Measurements from ENCODE around the gene BRMS1. TPM values are rescaled to one million over a fixed set of nuclear protein-coding genes. Genes with fewer than 3 reads are reported as not detected.
A peak's percentile ranks its signal among the peaks of the same experiment; 100 is the strongest.
"Not testable (repeated sequence)": the region's sequence is repeated elsewhere in the genome, so short reads cannot be mapped to it uniquely, and the experiment has no call there.

BRMS1 gene
- total RNA-seq, 1 donor from 2014 or later, result 23.3 TPM

DNA sequence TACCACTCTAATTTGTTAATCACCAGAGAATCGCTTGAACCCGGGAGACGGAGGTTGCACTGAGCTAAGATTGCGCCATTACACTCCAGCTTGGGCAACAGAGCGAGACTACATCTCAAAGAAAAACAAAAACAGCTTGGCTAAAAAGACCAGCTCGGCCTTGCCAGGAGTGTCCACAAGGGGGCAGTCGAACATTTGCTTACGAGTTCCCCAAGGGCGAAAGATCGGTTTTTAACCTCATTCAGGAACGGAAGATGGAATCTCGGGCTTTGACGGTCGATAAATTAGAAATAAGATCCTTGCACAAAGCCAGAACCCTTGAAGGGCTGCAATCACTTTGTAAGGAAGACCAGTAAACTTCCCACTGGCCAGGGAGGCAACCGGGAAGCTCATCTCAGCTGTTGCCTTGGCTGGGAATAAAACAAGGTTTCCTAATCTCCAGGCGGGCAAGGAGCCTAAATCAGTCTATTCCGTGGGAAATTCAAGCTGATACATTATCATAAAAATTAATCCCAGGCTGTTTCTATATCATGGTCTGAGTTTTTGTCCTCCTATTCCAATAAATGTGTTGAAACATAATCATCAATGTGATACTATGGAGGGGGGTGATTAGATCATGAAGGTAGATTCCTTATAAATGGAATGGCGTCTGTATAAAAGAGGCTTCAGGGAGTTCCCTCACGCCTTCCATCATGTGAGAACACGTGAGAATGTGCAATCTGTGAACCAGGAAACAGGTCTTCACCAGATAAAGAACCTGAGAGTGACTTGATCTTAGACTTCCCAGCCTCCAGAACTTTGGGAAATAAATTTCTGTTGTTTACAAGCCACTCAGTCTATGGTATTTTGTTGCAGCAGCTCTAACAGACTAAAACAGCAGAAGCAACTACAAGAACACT, 41.5 kb upstream of the BRMS1 start:
- H3K27ac Mint-ChIP-seq (ENCODE audit: unreplicated experiment), result no peak overlapping the region
- peak overlapping the region; percentile 45 for H3K4me3 Mint-ChIP-seq (ENCODE audit: unreplicated experiment)
- no peak for DNase-seq (ENCODE audit: low spot score)
- H3K36me3 Mint-ChIP-seq (ENCODE audit: low read depth), result no peaks in the 10 kb centered on the region
- no peaks in the 10 kb centered on the region for H3K9me3 Mint-ChIP-seq (ENCODE audit: low read depth)
- peaks cover 2% of the 10 kb centered on the region for H3K27me3 Mint-ChIP-seq (ENCODE audit: low read depth)
- peaks cover 5% of the 10 kb centered on the region for H3K4me1 Mint-ChIP-seq (ENCODE audit: low read depth)
- TF ChIP-seq, protein P1, sequence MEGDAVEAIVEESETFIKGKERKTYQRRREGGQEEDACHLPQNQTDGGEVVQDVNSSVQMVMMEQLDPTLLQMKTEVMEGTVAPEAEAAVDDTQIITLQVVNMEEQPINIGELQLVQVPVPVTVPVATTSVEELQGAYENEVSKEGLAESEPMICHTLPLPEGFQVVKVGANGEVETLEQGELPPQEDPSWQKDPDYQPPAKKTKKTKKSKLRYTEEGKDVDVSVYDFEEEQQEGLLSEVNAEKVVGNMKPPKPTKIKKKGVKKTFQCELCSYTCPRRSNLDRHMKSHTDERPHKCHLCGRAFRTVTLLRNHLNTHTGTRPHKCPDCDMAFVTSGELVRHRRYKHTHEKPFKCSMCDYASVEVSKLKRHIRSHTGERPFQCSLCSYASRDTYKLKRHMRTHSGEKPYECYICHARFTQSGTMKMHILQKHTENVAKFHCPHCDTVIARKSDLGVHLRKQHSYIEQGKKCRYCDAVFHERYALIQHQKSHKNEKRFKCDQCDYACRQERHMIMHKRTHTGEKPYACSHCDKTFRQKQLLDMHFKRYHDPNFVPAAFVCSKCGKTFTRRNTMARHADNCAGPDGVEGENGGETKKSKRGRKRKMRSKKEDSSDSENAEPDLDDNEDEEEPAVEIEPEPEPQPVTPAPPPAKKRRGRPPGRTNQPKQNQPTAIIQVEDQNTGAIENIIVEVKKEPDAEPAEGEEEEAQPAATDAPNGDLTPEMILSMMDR (IDR thresholded peaks at IDR 0.05), result peak; percentile 94

DNA sequence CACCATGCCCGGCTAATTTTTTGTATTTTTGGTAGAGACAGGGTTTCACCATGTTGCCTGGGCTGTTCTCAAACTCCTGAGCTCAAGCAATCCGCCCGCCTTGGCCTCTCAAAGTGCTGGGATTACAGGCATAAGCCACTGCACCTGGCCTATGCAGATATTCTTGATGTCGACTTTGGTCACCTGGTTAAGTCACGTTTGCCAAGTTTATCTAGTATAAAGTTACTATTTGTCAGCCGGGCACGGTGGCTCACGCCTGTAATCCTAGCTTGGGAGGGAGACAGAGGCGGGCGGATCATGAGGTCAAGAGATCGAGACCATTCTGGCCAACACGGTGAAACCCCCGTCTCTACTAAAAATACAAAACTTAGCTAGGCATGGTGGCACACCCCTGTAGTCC, 39.4 kb upstream of the BRMS1 start:
- H3K4me1 Mint-ChIP-seq (ENCODE audit: low read depth); H3K36me3 Mint-ChIP-seq (ENCODE audit: low read depth); H3K27me3 Mint-ChIP-seq (ENCODE audit: low read depth); H3K27ac Mint-ChIP-seq (ENCODE audit: unreplicated experiment); DNase-seq (ENCODE audit: low spot score); H3K9me3 Mint-ChIP-seq (ENCODE audit: low read depth); H3K4me3 Mint-ChIP-seq (ENCODE audit: unreplicated experiment): not testable (repeated sequence)

DNA sequence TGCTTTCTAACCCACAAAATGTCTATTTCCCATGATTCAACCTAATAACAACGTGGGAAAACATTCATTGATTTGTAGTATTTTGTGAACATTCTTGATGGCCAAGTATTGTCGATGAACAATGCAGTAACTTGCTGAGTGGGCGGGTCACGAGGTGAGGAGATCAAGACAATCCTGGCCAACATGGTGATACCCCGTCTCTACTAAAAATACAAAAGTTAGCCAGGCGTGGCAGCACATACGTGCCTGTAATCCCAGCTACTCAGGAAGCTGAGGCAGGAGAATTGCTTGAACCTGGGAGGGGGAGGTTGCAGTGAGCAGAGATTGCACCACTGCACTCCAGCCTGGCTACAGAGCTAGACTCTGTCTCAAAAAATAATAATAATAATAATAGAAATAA, 35.4 kb upstream of the BRMS1 start:
- H3K4me1 Mint-ChIP-seq (ENCODE audit: low read depth); H3K4me3 Mint-ChIP-seq (ENCODE audit: unreplicated experiment); H3K27ac Mint-ChIP-seq (ENCODE audit: unreplicated experiment); H3K36me3 Mint-ChIP-seq (ENCODE audit: low read depth); H3K9me3 Mint-ChIP-seq (ENCODE audit: low read depth); DNase-seq (ENCODE audit: low spot score); H3K27me3 Mint-ChIP-seq (ENCODE audit: low read depth): not testable (repeated sequence)

DNA sequence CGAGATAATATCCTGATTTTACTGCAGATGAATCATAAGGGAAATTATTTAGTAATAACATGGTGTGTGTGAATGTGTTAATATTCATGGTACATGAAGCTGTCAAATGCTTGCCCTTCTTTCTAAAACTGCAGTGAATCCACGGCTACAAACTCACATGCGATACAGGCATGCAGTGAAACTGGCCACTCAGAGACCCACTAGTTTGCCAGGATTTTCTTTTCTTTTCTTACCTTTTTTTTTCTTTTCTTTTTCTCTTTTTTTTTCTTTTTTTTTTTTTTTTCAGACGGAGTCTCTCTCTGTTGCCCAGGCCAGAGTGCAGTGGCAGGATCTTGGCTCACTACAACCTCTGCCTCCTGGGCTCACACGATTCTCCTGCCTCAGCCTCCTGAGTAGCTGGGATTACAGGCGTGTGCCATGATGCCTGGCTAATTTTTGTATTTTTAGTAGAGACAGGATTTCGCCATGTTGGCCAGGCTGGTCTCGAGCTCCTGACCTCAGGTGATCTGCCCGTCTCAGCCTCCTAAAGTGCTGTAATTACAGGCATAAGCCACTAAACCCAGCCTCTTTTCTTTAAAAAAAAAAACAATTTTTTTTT, 28.9 kb upstream of the BRMS1 start:
- DNase-seq (ENCODE audit: low spot score); H3K9me3 Mint-ChIP-seq (ENCODE audit: low read depth); H3K27me3 Mint-ChIP-seq (ENCODE audit: low read depth); H3K4me3 Mint-ChIP-seq (ENCODE audit: unreplicated experiment); H3K27ac Mint-ChIP-seq (ENCODE audit: unreplicated experiment); H3K36me3 Mint-ChIP-seq (ENCODE audit: low read depth): not testable (repeated sequence)
- H3K4me1 Mint-ChIP-seq (ENCODE audit: low read depth), result peaks cover 24% of the 10 kb centered on the region

DNA sequence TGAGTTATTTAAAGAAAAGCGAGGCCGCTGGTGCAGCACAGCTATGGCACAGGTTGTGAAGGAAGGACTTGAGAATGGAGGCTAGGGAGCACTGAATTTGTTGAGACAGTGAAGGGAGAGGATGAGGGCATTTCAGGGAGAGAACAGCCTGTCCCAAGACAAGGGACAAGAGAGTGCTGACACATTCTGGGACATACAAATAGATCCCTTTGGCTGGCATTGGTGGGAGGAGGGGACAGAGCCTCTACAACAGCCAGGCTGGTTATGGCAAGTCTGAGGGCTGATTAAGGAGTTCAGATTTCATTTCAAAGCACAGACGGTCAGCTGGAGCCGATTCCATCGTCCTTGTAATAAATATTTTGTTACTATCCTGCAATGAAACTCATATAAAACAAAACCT, 28.4 kb upstream of the BRMS1 start:
- Mint-ChIP-seq H3K36me3 (ENCODE audit: low read depth) (no peaks in the 10 kb centered on the region), H3K4me3 (ENCODE audit: unreplicated experiment) (no peak overlapping the region), H3K9me3 (ENCODE audit: low read depth) (no peaks in the 10 kb centered on the region), H3K27me3 (ENCODE audit: low read depth) (no peaks in the 10 kb centered on the region), H3K4me1 (ENCODE audit: low read depth) (peaks cover 24% of the 10 kb centered on the region), H3K27ac (ENCODE audit: unreplicated experiment) (peak overlapping the region; percentile 6)
- no peak for DNase-seq (ENCODE audit: low spot score)
- TF ChIP-seq, protein P1 (IDR thresholded peaks at IDR 0.05), result no peak

DNA sequence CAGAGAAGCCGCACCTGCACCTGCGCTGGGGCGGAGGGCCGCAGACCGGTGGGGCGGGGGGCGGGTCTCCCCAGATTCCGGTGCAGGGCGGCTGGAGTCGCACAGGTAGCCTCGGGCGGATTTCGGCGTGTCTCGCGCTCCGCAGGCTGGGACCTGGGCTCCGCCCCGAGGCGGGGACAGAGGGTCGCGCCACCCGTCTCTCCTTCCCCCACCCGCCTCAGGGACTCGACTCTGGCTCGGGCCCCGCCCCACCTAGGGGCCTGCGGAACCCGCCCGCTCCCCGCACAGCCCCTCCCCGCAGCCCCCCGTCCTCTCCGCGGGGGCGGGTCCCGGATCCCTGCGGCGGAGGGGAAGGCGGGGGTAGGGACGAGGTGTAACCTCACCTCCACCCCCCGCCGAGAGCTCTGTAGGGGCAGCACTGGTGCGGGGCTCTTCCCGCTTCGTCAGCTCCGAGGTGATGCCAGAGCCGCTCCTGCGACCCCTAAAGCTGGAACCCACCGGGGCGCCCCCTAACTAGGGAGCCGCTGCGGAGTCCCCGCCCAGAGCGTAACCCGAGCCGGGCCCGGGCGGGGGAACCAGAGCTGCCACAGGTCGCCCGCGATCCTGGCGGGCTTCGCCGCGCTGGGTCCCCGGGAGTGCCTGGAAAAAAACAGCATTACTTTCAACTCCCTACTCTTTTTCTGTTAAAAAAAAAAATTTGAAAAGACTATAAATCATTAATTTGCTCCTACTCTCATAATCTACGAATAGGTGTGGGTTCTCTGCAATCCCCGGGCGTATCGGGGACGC, 26.9 kb upstream of the BRMS1 start, which contains the start of gene SLC29A2:
SLC29A2 (minus strand) TSS at position 134 of the 789 bp plus-strand sequence. CDS start 169 bp downstream, outside the sequence.
- Mint-ChIP-seq H3K27me3 (ENCODE audit: low read depth) (no peaks in the 10 kb centered on the region), H3K9me3 (ENCODE audit: low read depth) (no peaks in the 10 kb centered on the region), H3K36me3 (ENCODE audit: low read depth) (peaks cover 2% of the 10 kb centered on the region), H3K4me3 (ENCODE audit: unreplicated experiment) (peak within 1 kb of the TSS; percentile 78), H3K27ac (ENCODE audit: unreplicated experiment) (peak within 1 kb of the TSS; percentile 62), H3K4me1 (ENCODE audit: low read depth) (peaks cover 24% of the 10 kb centered on the region)
- no peak for DNase-seq (ENCODE audit: low spot score)
- TF ChIP-seq, protein P1 (IDR thresholded peaks at IDR 0.05), result no peak

All from chondrocyte (in vitro differentiated cells).